Thyroid gland (tissue), 4 donors: Measurements from ENCODE around the gene OBSL1. TPM values are rescaled to one million over a fixed set of nuclear protein-coding genes. Genes with fewer than 3 reads are reported as not detected.

Source experiments
- DNase-seq, 2 donors: peaks; one replicate each; pipeline ENCODE4 v3.0.0-alpha.2; 2019
- H3K27ac ChIP-seq, 3 donors: fragments of 200-600 bp; sonication (generic); 1 replicate in 2 of 3; 2 replicates in 1 of 3; pipeline ENCODE4 v1.5.1; 2016 to 2019; ENCODE audit warnings: mild to moderate bottlenecking in 1 of 3, moderate library complexity in 1 of 3
- H3K27me3 ChIP-seq: fragments of 200-600 bp; sonication (generic); one replicate; pipeline ENCODE4 v1.5.1; 2019
- H3K36me3 ChIP-seq, 2 donors: fragments of 200-600 bp; sonication (generic); one replicate each; pipeline ENCODE4 v1.5.1; 2016 to 2019
- H3K4me1 ChIP-seq, 2 donors: fragments of 200-600 bp; sonication (generic); one replicate each; pipeline ENCODE4 v1.5.1; 2017 to 2019
- H3K4me3 ChIP-seq, 3 donors: fragments of 200-600 bp; sonication (generic); replicated peaks in 1 of 3; 1 replicate in 2 of 3; 2 replicates in 1 of 3; pipeline ENCODE4 v1.5.1; 2016; ENCODE audit warnings: mild to moderate bottlenecking in 1 of 3
- H3K9me3 ChIP-seq: fragments of 200-600 bp; sonication (generic); one replicate; pipeline ENCODE4 v1.5.1; 2017
- CTCF ChIP-seq, 6 experiments: fragments of 200-600 bp in 3 of 6; fragments of 450-650 bp in 3 of 6; sonication (generic) in 3 of 6; IDR thresholded peaks; one replicate each; pipeline ENCODE4 v1.5.1; 2016 to 2019; ENCODE audit warnings: antibody characterized with exemption in 6 of 6, mild to moderate bottlenecking in 2 of 6, inconsistent platforms in 1 of 6, moderate library complexity in 1 of 6
- POLR2A ChIP-seq, 2 donors: fragments of 450-650 bp; IDR thresholded peaks; one replicate each; pipeline ENCODE4 v1.6.1; 2017; ENCODE audit warnings: antibody characterized with exemption in 2 of 2, mild to moderate bottlenecking in 2 of 2, moderate library complexity in 1 of 2
- WGBS, 2 donors: methylation state at CpG; one replicate each; pipeline ENCODE4 v1.1.5; 2017; 5-methylcytosine and 5-hydroxymethylcytosine counted together
- intact Hi-C: fragments of 100-400 bp; cut with DNase I; formaldehyde crosslinking; loops from one replicate; pipeline ENCODE4 v1.15.1; 2023
- total RNA-seq, 4 donors: library from RNA; depleted of rRNA; stranded (reverse); fragments of >200 nt; gene quantifications; one replicate each; pipeline ENCODE4 v1.2.3, GENCODE V29; 2016

OBSL1 gene
- total RNA-seq, 4 donors from 2014 or later, result 142 to 200 (median 170) TPM

- Histone ChIP-seq H3K4me3 (no peak overlapping the region), H3K36me3 (no peaks in the 10 kb centered on the region), H3K27me3 (no peaks in the 10 kb centered on the region), H3K4me1 (peaks cover 16 to 21% of the 10 kb centered on the region in 2 donors), H3K9me3 (no peaks in the 10 kb centered on the region), H3K27ac (no peak overlapping the region)
- DNase-seq, result no peak
- WGBS, 2 donors, result 70 to 77% methylated on average over 12 of the region's 12 CpGs
- intact Hi-C loops, result no loop called here
- TF ChIP-seq CTCF (IDR thresholded peaks at IDR 0.05), result no peak
- no peak for TF ChIP-seq POLR2A (IDR thresholded peaks at IDR 0.05)
These were observed 17.8 kb downstream of the OBSL1 start for GRCh38 chr2:219553463-219553963.

GRCh38 chr2:219553168-219553417, 18.2 kb downstream of the OBSL1 start:
- TF ChIP-seq CTCF (IDR thresholded peaks at IDR 0.05) (no peak), POLR2A (IDR thresholded peaks at IDR 0.05) (no peak)
- Histone ChIP-seq H3K36me3 (no peaks in the 10 kb centered on the region), H3K4me3 (peak overlapping the region in 2 of 3 donors; percentile 22 to 41), H3K9me3 (no peaks in the 10 kb centered on the region), H3K4me1 (peaks cover 16 to 21% of the 10 kb centered on the region in 2 donors), H3K27ac (no peak overlapping the region), H3K27me3 (no peaks in the 10 kb centered on the region)
- DNase-seq, result no peak
- WGBS, 2 donors, result 12 to 37% methylated on average over 5 to 7 of the region's 7 CpGs
- intact Hi-C loops, result no loop called here

GRCh38 chr2:219552382-219553167, 18.8 kb downstream of the OBSL1 start:
- H3K27me3 ChIP-seq, result no peaks in the 10 kb centered on the region
- peaks cover 16 to 21% of the 10 kb centered on the region in 2 donors for H3K4me1 ChIP-seq
- TF ChIP-seq CTCF (IDR thresholded peaks at IDR 0.05) (no peak), POLR2A (IDR thresholded peaks at IDR 0.05) (peak in 1 of 2 donors; percentile 27)
- H3K36me3 ChIP-seq, result no peaks in the 10 kb centered on the region
- peak overlapping the region; percentile 17 to 41 (median 22) for H3K4me3 ChIP-seq
- peak overlapping the region in 1 of 3 donors; percentile 47 for H3K27ac ChIP-seq
- H3K9me3 ChIP-seq, result no peaks in the 10 kb centered on the region
- intact Hi-C loops, result no loop called here
- peak; percentile 88 for DNase-seq
- 0% methylated on average over 12 of the region's 99 CpGs; no CpG with 5 or more reads in 1 of the 2 donors for WGBS, 2 donors

- no peaks in the 10 kb centered on the region for H3K27me3 ChIP-seq
- intact Hi-C loops, result no loop called here
- DNase-seq, result peak; percentile 61 to 75
These were observed 19.6 kb downstream of the OBSL1 start for GRCh38 chr2:219551441-219552381.

More at GRCh38 chr2:219551441-219552381, 19.6 kb downstream of the OBSL1 start:
- Histone ChIP-seq H3K4me3 (peak overlapping the region in 2 of 3 donors; percentile 17 to 41), H3K4me1 (peaks cover 16 to 21% of the 10 kb centered on the region in 2 donors), H3K9me3 (no peaks in the 10 kb centered on the region), H3K36me3 (no peaks in the 10 kb centered on the region), H3K27ac (peak overlapping the region in 1 of 3 donors; percentile 47)
- TF ChIP-seq CTCF (IDR thresholded peaks at IDR 0.05) (no peak), POLR2A (IDR thresholded peaks at IDR 0.05) (no peak)
- WGBS, 2 donors, result 6 to 8% methylated on average over 7 to 31 of the region's 54 CpGs
